ENCODE data around the gene SOCS4. TPM values are rescaled to one million over a fixed set of nuclear protein-coding genes. Genes with fewer than 3 reads are reported as not detected.

Gene SOCS4, protein sequence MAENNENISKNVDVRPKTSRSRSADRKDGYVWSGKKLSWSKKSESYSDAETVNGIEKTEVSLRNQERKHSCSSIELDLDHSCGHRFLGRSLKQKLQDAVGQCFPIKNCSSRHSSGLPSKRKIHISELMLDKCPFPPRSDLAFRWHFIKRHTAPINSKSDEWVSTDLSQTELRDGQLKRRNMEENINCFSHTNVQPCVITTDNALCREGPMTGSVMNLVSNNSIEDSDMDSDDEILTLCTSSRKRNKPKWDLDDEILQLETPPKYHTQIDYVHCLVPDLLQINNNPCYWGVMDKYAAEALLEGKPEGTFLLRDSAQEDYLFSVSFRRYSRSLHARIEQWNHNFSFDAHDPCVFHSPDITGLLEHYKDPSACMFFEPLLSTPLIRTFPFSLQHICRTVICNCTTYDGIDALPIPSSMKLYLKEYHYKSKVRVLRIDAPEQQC
- total RNA-seq (2022; extraction: Qiagen RNA extraction) = 8.9 to 11.6 TPM (median 9.5 TPM) in 5 replicates

DNA sequence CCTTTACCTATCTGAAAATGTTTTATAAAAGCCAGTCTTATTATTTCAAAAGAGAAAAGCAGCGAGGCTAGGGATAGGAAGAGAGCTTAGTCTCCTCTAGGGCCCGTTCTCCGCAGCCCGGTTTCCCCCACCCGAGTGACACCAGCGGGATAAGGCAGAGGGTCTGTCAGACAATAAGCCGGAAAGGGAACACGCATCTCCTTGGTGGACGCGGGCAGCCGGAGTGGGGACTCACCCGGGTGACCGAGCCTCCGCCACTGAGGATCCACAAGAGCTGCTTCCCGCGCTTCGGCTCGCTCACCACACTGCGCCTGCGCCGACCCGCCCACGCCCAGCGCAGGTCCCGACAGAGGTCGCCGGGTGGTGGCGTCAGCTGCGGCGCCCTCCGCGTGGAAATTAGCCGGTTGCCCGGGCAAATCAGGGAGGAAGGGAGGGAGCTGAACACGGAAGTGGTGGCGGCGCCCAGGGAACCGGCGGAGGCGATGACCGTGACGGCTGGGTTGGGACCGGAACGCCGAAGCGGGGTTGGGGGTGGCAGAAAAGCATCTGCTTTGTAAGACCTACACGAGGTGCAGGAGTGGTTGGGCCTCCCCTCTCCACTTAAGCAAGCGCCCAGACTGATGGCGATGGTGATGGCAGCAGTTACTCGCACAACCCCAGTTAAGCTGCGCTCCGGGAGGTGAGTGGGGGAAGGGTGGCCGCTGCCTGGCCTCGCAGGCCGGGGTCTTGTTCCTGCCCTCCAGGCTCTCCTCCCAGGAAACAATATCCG is at the start of gene SOCS4, which contains the start of gene WDHD1:
TSS of gene SOCS4 (plus strand) at position 444 of the 769 bp plus-strand sequence. CDS start 15,806 bp downstream, outside the sequence.
TSS of gene WDHD1 (minus strand) at position 307 of the 769 bp plus-strand sequence. CDS start 312 bp downstream, outside the sequence.

DNA sequence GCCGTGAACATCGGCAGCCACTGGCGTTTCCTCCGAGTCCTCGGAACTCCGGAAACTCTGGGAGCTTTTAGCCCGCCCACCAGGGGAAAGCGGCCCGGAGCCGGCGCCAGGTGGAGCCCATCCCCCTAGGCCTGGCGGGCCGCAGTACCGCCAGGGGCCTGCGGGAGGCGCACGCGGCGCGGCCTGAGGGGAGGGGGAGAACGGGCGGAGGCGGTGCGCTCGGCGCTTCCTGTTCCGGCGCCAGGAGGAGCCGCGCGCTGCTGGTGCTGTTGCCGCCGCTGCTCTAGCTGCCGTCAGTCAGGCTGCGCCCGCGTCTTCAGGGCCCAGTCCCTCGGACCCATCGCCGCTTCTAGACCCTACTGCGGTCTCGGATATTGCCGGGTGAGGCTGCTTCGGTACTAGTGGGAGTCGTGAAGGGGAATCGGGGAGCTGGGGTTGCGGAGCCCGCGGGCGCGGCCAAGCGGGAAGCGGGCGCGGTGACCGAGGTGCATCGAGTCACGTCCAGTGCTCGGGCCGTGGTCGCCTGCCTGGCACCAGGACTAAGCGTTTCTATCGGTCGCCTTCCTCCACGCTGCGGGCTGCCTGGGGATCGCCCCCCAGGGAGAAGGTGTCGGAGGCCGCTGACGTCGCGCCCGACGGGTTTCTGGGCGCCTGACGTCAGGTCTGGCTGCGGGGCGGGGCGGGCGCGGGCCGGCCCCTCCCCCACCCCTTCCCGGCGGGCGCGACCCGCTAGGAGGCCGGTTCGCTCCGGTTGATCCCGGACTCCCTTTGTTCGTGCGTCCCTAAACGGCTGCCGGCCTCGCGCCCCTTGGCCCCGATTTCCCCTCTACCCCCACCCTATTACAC is 24.6 kb downstream of the SOCS4 start, which contains the start of gene MAPK1IP1L:
TSS of gene MAPK1IP1L (plus strand) at position 225 of the 846 bp plus-strand sequence. CDS start 10,037 bp downstream, outside the sequence.

Other genes with a start within 250 kb of the SOCS4 start
- gene GCH1, start 124.4 kb upstream of the SOCS4 start, total RNA-seq (2022; extraction: Qiagen RNA extraction) = 3.1 to 4.1 TPM (median 3.7 TPM) in 5 replicates
- 10.2 to 13.7 TPM (median 11.9 TPM) in 5 replicates for gene WDHD1, start 137 bp upstream of the SOCS4 start, total RNA-seq (2022; extraction: Qiagen RNA extraction)
- 108 to 153 TPM (median 140 TPM) in 5 replicates for gene MAPK1IP1L, start 24.4 kb downstream of the SOCS4 start, total RNA-seq (2022; extraction: Qiagen RNA extraction)
- 155 to 178 TPM (median 164 TPM) in 5 replicates for gene LGALS3, start 102.0 kb downstream of the SOCS4 start, total RNA-seq (2022; extraction: Qiagen RNA extraction)
- gene DLGAP5, start 164.3 kb downstream of the SOCS4 start, total RNA-seq (2022; extraction: Qiagen RNA extraction) = 28.2 to 35.2 TPM (median 32.9 TPM) in 5 replicates
- gene FBXO34, start 244.2 kb downstream of the SOCS4 start, total RNA-seq (2022; extraction: Qiagen RNA extraction) = 11.9 to 16.7 TPM (median 15.8 TPM) in 5 replicates

Measured in A549 treated with dexamethasone at 1 μM for 4 hours (cell line).